Smooth muscle cell (in vitro differentiated cells): ENCODE results near the gene EEF2KMT. TPM values are rescaled to one million over a fixed set of nuclear protein-coding genes. Genes with fewer than 3 reads are reported as not detected.

Experiments used
- DNase-seq: peaks from one replicate; lab custom pipeline; 2025; ENCODE audit not compliant: unreplicated experiment; lab: John Stamatoyannopoulos, UW
- H2AFZ ChIP-seq: fragments of 200-600 bp; sonication (generic); 2 replicates; pipeline ENCODE4 v1.6.0; 2016; ENCODE audit warnings: antibody characterized with exemption, low read depth, mild to moderate bottlenecking
- H3F3A ChIP-seq: fragments of 200-600 bp; sonication (generic); 2 replicates; pipeline ENCODE4 v1.6.0; 2017; ENCODE audit warnings: antibody characterized with exemption, low read depth
- H3K27ac ChIP-seq: fragments of 200-600 bp; sonication (generic); 2 replicates; pipeline ENCODE4 v1.5.1; 2016; ENCODE audit warnings: low read depth, mild to moderate bottlenecking
- H3K27me3 ChIP-seq: fragments of 200-600 bp; sonication (generic); 2 replicates; pipeline ENCODE4 v1.6.1; 2016; ENCODE audit warnings: low read depth, mild to moderate bottlenecking
- H3K36me3 ChIP-seq: fragments of 200-600 bp; sonication (generic); 2 replicates; pipeline ENCODE4 v1.5.1; 2016; ENCODE audit warnings: low read depth
- H3K4me1 ChIP-seq: fragments of 200-600 bp; sonication (generic); 2 replicates; pipeline ENCODE4 v1.5.1; 2016; ENCODE audit warnings: low read depth
- H3K4me2 ChIP-seq: fragments of 200-600 bp; sonication (generic); 2 replicates; pipeline ENCODE4 v1.6.0; 2016; ENCODE audit warnings: mild to moderate bottlenecking
- H3K4me3 ChIP-seq: fragments of 200-600 bp; sonication (generic); 2 replicates; pipeline ENCODE4 v1.5.1; 2016; ENCODE audit warnings: mild to moderate bottlenecking
- H3K79me2 ChIP-seq: fragments of 200-600 bp; sonication (generic); 2 replicates; pipeline ENCODE4 v1.6.0; 2016; ENCODE audit warnings: low read depth, mild to moderate bottlenecking
- H3K9ac ChIP-seq: fragments of 200-600 bp; sonication (generic); 2 replicates; pipeline ENCODE4 v1.6.0; 2016; ENCODE audit warnings: low read depth
- H3K9me3 ChIP-seq: fragments of 200-600 bp; sonication (generic); replicated peaks from 2 replicates; pipeline ENCODE4 v1.5.1; 2016; ENCODE audit warnings: low read depth
- H4K20me1 ChIP-seq: fragments of 200-600 bp; sonication (generic); 2 replicates; pipeline ENCODE4 v1.6.0; 2016; ENCODE audit warnings: low read depth
- CTCF ChIP-seq: fragments of 200-600 bp; sonication (generic); IDR thresholded peaks from 2 replicates; pipeline ENCODE4 v1.5.1; 2017; ENCODE audit warnings: borderline replicate concordance, mild to moderate bottlenecking, antibody characterized with exemption; ENCODE audit not compliant: insufficient read depth, poor library complexity, severe bottlenecking
- WGBS: methylation state at CpG from one replicate; pipeline ENCODE4 v1.1.7; 2016; ENCODE audit warnings: low lambda C conversion rate; 5-methylcytosine and 5-hydroxymethylcytosine counted together
- polyA plus RNA-seq: library from polyadenylated mRNA; unstranded; fragments of >200 nt; fragmentation: Nextera tagmentation; extraction: Ambion mirVana; gene quantifications from 2 replicates; pipeline ENCODE4 v1.2.1, GENCODE V29; 2016
- total RNA-seq: library from RNA; depleted of rRNA; stranded (reverse); fragments of >200 nt; gene quantifications from 2 replicates; pipeline ENCODE4 v1.2.3, GENCODE V29; 2014

EEF2KMT gene
- total and polyA plus RNA-seq, 2 experiments from 2014 or later, result 6.2 to 9.9 TPM

GRCh38 chr16:5060073-5060641 lies 37.4 kb downstream of the EEF2KMT start:
- peaks cover 9% of the 10 kb centered on the region for H3K4me1 ChIP-seq
- no peaks in the 10 kb centered on the region for H3F3A ChIP-seq
- no peak for TF ChIP-seq CTCF
- H2AFZ ChIP-seq, result no peak overlapping the region
- H3K4me2 ChIP-seq, result no peak overlapping the region
- no peaks in the 10 kb centered on the region for H3K79me2 ChIP-seq
- H3K27me3 ChIP-seq, result no peaks in the 10 kb centered on the region
- H3K9me3 ChIP-seq, result no peaks in the 10 kb centered on the region
- H3K27ac ChIP-seq, result no peak overlapping the region
- no peak for DNase-seq
- H3K36me3 ChIP-seq, result no peaks in the 10 kb centered on the region
- no peak overlapping the region for H3K4me3 ChIP-seq
- H4K20me1 ChIP-seq, result no peaks in the 10 kb centered on the region
- H3K9ac ChIP-seq, result no peak overlapping the region
- 67% methylated on average over 8 of the region's 10 CpGs for WGBS

DNA sequence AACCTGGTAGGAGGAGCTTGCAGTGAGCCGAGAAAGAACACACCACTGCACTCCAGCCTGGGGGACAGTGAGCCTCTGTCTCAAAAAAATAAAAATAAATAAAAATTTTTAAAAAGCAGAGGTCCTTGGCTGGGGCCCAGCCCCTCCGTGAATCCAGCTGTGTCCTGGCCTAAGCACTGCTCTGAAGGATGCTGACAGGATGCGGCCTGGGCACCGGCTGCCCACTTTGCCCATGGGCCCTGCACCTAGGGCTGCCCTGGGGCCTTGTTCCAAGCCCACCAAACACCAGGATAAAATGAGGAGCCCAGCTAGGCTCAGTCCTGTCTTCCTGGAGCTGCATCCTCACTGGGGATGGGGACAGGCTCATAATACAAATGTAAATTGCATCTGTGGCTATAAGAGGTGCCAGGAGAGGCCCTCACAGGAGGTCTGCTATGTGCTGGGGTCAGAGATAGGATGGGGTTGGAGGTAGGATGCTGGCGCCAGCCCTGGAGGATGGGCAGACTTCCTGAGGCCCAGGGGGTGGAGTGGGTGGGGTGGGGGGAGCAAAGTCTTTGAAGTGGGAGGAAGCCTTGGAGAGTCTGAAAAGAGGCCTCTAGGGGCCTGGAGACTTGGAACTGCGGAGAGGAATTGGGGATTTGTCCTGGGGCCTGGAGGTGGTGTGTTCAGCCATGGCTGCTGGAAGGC lies 38.1 kb downstream of the EEF2KMT start:
- H3K27ac ChIP-seq, result no peak overlapping the region
- TF ChIP-seq CTCF, result no peak
- H3K27me3 ChIP-seq, result no peaks in the 10 kb centered on the region
- H3K4me1 ChIP-seq, result peaks cover 9% of the 10 kb centered on the region
- H3F3A ChIP-seq, result no peaks in the 10 kb centered on the region
- no peak overlapping the region for H3K9ac ChIP-seq
- no peaks in the 10 kb centered on the region for H3K36me3 ChIP-seq
- DNase-seq, result no peak
- no peaks in the 10 kb centered on the region for H4K20me1 ChIP-seq
- H2AFZ ChIP-seq, result no peak overlapping the region
- no peaks in the 10 kb centered on the region for H3K9me3 ChIP-seq
- no peak overlapping the region for H3K4me3 ChIP-seq
- WGBS, result 75% methylated on average over 6 of the region's 6 CpGs
- no peaks in the 10 kb centered on the region for H3K79me2 ChIP-seq
- no peak overlapping the region for H3K4me2 ChIP-seq

DNA sequence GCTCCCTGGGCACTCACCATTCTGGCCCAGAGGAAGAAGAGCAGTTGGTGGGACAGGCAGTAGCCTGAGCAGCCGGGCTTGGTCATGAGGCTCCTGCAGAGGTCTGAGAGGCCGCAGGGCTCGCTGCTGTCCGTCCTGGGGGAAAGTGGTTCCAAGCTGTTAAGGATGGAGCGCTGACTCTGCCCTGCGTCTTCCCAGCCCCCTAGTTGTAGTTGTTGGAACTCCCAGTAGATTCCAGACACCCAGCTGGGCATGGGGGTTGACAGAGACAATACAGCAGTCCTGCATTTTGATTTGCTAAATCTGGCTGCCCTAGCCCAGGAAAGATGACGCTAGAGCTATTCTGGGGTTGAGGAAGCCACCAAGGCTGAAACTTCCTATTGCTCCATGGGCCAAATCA lies 39.1 kb downstream of the EEF2KMT start:
- H3K9ac ChIP-seq, result no peak overlapping the region
- no peak for DNase-seq
- H3K4me1 ChIP-seq, result peaks cover 9% of the 10 kb centered on the region
- no peaks in the 10 kb centered on the region for H3F3A ChIP-seq
- H2AFZ ChIP-seq, result no peak overlapping the region
- no peaks in the 10 kb centered on the region for H3K36me3 ChIP-seq
- no peak overlapping the region for H3K4me3 ChIP-seq
- H3K9me3 ChIP-seq, result no peaks in the 10 kb centered on the region
- H3K27ac ChIP-seq, result no peak overlapping the region
- H3K4me2 ChIP-seq, result no peak overlapping the region
- H3K79me2 ChIP-seq, result no peaks in the 10 kb centered on the region
- no peaks in the 10 kb centered on the region for H4K20me1 ChIP-seq
- WGBS, result 12% methylated on average over 7 of the region's 7 CpGs
- TF ChIP-seq CTCF, result peak; percentile 17
- no peaks in the 10 kb centered on the region for H3K27me3 ChIP-seq

DNA sequence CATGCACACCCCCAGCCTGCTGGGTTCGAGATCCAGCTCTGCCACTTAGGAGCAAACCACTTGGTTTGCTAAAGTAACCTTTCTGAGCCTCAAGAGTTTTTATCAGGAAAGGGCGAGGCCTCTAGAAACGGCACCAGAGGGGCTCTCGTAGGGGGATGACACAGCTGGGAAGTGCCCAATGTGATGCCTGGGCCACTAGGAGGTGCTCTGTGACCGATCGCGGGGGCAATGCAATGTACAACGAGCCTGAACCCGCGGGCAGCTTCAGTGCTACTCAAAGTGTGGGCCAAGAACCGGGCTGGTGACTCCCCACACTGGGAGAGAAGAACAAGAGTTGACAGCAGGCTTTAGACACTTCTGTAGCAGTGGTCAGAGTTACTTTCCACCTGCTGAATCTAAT lies 41.2 kb downstream of the EEF2KMT start:
- H3K4me2 ChIP-seq, result no peak overlapping the region
- H3K9ac ChIP-seq, result no peak overlapping the region
- WGBS, result 25% methylated on average over 11 of the region's 11 CpGs
- no peak overlapping the region for H3K4me3 ChIP-seq
- no peaks in the 10 kb centered on the region for H3K27me3 ChIP-seq
- H3K9me3 ChIP-seq, result no peaks in the 10 kb centered on the region
- TF ChIP-seq CTCF, result peak; percentile 30
- no peaks in the 10 kb centered on the region for H3K36me3 ChIP-seq
- H2AFZ ChIP-seq, result no peak overlapping the region
- H3K27ac ChIP-seq, result no peak overlapping the region
- H3K4me1 ChIP-seq, result peaks cover 9% of the 10 kb centered on the region
- H4K20me1 ChIP-seq, result no peaks in the 10 kb centered on the region
- DNase-seq, result no peak
- no peaks in the 10 kb centered on the region for H3F3A ChIP-seq
- H3K79me2 ChIP-seq, result no peaks in the 10 kb centered on the region
